HG03025 (cell line): Measurements from ENCODE around the gene P4HA2.

ENCODE experiments used
- ATAC-seq: cut with Tn5 transposase; IDR thresholded peaks from one replicate; pipeline ENCODE4 v1.9.1; 2021; ENCODE audit warnings: mild to moderate bottlenecking, moderate library complexity; ENCODE audit not compliant: unreplicated experiment, low FRiP score

Gene P4HA2

DNA sequence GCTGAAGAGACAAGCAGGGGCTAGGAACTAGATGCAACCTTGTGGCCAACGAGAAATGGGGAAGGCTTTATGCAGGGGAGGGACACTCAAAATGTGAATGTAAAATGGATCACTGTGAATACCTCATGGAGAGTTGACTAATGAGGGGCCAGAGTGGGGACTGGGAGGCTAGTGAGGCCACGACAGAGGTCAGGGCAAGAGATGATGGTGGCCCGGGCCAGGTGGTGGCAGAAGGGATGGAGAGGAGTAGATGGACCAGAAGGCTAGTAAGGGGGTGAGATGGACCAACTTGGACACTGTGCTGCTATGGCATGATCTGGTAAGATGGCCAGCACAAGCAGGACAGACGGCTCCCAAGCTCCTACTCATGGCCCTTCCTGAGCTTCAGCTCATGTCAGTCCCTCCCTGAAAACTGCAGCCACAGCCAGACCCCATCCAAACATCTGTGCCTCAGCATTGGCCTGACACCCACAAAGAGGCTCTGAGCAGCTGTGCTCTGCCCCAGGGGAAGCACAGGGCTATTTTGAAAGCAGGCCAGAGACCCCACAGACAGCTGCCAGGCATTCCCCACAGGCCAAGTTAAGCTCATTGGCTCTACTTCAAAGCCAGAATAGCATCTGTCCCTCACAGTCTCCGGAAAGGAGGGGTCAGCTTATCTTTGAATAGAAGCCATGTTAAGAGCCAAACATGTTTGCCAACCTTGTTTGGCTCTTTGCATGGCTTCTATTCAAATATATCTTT is 22.1 kb downstream of the P4HA2 start:
- no peak for ATAC-seq

DNA sequence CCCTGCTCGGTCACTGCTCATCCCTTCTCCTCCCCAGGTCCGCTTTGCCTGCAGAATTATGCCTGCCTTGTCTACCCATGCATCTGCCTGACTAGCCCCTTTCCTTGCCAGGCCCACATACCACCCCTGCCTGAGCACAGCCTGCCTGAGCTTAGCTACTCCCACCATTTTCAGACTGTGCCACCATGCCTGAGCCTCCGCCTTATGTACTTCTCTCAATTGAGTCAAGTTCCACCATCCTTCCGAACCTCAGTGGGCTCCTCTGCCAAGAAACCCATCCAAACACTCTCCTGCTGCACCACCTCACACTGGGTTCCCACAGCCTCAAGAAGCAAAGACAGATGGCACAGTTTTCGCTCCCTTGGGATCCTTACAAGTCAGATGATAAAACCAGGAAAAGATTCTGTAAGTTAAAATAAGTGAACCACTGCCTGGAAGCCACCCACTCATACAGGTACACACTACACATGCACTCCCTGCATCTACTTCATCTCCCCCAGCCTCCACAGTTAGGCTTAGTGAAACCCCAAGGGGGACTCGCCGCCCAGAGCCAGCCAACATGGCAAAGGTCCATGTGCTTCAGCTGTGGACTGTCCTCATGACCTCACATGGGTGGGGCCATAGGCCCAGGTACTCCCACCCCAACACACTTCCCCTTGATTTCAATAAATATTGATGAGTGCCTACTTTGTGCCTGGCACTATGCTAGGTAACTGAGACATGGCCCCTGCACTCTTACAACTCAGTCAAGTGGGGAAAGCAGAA is 23.1 kb downstream of the P4HA2 start:
- ATAC-seq, result no peak

DNA sequence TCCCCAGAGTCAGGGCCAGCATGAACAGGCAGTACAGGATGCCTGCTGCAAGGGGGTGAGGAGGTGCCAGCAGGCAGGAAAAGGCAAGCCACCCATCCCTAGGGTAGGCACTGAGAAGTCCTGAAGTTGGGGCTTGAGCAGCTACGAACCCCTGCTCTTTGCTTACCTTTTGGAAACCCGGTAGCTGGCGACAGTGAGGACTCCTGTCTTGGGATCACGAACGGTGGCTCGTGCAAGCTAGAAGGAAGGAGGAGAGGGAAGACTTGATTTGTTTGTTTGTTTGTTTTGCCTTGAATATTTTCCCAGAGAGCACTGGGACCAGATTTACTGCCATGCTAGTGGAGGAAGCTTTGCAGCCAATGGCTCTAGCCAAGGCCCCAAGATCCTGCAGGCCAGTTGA is 23.7 kb downstream of the P4HA2 start:
- ATAC-seq, result no peak

DNA sequence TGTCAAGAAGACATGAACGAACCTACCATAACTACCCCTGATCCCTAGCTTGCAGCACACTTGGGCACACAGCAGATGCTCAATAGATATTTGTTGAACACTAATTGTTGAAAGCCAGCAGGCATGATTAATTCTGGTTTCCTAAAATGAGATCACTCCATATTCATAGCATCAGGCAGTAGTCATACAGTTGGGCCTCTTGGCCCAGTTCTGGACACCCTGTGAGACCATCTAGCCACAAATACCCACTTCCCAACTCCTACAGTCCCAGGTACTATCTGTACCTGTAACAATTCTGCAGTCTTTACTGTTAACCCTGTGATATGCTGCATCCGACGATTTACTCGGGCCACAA is 24.2 kb downstream of the P4HA2 start:
- no peak for ATAC-seq

DNA sequence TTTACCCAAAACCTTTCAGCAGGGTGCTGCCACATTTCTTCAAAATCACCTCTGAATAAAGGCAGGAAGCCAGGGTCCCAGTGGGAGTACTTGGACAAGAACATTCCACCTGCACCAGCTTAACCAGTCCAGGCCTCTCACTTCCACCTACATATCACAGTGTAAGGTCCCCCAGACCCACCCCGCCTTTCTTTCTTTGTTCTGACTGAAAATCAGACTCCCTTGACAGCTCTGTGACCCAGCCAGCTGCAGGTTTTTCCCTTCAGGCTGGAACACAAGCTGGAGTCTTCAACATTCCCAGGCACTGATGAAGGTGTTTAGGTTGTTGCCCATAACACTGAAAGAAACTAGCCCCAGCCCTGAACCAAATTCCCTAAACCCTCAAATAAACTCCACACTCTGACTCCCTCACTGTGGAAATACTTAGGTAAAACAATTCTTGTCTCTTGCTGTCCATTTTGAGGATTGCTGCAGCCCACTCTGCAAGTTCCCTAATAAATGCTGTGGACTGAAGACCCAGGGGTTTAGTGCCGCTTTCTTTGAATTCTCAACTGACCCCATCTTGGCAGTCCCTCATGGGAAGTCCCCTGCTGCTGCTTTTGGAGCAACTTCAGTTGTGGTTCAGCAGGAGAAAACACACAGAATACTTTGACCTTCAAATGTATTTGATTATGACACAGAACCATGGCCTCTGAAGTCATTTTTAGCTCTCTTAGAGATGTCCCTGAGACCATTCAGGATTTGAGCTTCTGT is 24.8 kb downstream of the P4HA2 start:
- ATAC-seq, result no peak

DNA sequence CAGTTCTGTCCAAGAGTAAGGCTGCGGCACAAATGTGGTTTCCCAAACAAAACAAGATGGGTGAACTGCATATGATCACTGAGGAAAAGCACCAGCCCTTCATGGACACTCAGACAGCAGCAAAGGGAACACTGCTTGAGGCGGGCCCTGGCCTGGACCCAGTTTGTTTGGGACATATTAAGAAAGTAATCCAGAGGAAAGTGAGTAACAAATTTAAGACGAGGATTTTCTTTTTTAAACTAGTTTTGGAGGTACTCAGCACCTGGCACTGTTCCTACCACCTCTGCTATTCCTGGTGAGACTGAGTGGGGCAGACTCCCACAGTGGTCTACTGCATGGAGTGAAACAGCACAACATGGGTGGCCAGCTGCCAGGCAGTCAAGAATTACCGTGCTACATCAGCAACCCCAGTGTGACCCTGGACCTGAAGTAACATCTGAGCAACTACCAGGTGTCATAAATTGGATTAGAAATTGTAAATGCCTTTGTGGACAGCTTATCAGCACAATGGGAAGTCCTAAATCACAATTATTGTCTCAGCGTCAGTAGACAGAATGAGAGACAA is 28.5 kb downstream of the P4HA2 start:
- ATAC-seq, result no peak

DNA sequence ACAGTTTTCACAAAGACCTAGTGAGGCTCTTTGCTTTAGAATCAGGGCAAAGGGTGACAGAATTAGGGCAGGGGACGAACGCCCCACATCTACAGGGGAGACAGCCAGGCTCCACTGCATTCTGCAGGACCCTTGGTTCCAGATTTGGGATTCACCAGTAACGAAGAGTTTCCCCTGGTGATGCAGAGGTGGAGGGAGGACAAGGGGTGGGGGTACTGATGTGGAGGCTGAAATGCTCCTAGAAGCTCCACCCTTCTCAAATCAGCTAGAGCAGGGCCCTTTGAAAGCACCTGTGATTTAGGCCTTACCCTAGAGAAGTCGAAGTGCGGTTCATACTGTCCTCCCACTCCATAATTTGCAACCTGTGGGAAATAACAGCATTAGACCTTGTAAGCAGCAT is 29.1 kb downstream of the P4HA2 start:
- ATAC-seq, result no peak

DNA sequence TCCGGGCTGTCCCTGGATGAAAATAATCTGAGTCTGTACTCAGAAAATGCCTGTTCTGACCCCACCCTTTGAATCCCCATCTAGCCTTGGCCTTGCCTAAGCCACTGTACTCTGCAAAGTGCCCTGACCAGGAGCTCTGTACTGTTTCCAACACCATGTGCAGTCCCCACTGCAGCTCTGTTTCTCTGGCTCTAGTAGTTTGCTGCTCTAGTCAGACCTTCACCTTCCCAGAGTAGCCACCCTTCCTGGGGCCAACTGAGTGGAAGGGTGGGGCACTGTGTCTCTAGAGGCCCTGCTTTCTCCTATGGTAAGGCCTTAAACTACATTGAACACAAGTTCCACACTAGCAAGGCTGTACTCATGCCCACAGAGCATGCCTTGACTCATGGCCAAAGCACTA is 31.9 kb downstream of the P4HA2 start:
- ATAC-seq, result no peak

DNA sequence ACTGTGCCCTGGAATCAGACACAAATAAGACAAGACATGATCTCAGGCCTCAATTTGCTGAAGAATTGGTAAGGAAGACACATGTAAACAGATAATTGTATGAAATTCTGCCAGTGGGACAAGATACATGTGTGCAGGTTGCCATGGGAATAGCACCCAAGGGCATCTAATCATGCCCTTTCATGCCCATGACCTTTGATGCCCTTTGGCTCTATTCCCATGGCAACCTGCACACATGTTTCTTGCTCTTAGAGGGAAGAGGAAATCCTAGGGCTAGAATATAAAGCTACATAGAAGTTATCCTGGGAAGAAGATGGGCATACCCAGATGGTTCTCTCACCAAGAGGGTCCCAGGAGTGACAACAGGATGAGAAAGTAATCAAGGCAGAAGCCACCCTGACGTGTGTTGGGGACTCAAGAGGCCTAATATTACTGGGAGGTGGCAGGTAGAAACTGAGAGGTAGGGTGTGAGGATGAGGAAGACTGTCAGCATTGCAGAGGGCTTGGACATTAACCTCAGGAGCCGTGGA is 34.4 kb downstream of the P4HA2 start:
- ATAC-seq, result no peak

DNA sequence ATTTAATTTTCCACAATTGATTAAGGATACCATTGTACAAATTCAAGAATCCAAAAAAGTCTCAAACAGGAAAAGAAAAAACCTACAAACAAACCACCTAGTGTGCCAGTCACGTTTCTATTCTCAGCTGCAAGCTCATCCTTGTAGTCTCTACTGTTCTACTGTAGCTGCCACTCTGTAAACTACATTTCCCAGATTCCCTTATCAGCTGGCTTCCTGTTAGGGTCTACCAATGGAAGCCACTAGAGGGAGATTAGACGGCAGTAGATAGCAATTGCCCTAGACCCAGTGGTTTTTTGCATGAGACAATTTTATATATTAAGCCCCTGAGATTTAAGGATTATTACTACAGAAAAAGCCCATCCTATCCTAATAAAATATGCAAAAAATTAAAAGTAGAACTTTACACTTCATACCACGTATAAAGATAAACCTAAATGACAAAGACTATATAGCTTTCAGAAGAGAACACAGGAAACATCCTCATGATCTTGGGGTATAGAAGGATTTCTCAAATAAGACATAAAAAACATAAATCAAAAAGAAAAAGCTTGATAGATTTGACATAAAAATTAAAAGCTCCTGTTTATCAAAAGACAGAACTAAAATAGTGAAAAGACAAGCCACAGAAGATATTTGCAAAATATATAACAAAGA is 37.4 kb downstream of the P4HA2 start:
- peak; percentile 71 for ATAC-seq

DNA sequence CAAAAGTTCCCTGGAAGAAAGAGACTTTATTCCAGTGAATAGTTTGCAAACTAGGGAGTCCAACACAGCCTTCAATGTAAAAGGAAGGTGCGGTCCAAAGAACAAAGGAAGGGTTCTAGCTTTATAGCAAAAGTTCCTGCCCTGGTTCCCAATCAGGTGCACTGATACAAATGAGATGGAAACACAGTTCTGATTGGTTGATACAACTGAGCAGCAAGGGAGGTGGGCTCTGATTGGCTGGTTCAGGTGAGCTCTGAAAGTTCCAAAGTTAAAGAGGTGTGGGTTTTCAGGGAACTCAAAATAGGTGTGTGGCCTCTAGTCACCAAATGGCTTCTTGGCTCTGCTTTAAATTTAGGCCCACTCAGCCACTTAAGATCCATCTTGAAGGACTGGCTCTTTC is 43.1 kb downstream of the P4HA2 start:
- no peak for ATAC-seq

DNA sequence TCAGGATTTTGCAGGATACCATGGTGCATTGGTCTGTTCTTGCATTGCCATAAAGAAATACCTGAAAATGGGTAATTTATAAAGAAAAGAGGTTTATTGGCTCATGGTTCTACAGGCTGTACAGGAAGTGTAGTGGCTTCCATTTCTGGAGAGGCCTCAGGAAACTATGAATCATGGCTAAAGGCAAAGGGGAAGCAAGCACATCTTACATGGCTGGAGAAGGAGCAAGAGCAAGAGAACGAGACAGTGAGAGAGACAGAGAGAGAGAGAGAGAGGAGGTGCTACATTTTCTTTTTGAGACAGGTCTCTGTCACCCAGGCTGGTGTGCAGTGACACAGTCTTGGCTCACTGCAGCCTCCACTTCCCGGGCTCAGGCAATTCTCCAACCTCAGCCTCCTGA is 43.9 kb downstream of the P4HA2 start:
- ATAC-seq, result no peak

DNA sequence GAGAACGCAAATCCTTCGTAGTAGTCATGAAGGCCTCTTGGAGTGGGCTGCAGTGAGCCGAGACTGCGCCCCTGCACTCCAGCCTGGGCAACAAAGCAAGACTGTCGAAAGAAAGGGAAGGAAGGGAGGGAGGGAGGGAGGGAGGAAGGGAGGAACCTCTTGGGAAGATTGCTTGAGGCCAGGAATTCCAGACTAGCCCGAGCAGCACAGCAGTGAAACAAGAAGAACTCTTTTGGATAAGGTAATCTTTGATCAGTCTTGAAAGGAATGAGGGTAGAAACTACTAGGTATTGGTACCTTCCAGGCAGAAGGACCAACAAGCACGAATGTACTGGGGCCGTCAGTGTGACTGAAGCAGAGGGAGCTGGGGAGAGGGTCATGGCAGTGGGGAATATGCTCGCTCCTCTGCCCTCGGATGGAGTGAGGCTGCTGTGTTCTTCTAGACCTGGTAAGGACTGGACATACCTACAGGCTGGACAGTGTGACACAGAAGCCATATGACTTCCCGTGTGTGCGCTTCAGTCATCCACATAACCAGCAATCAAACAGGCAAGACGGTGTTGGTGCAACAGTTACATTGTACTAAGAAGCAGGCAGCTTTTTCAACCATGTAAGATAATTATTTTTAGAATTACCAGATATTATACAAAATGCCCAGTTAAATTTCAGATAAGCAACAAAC is 45.2 kb downstream of the P4HA2 start:
- ATAC-seq, result no peak

DNA sequence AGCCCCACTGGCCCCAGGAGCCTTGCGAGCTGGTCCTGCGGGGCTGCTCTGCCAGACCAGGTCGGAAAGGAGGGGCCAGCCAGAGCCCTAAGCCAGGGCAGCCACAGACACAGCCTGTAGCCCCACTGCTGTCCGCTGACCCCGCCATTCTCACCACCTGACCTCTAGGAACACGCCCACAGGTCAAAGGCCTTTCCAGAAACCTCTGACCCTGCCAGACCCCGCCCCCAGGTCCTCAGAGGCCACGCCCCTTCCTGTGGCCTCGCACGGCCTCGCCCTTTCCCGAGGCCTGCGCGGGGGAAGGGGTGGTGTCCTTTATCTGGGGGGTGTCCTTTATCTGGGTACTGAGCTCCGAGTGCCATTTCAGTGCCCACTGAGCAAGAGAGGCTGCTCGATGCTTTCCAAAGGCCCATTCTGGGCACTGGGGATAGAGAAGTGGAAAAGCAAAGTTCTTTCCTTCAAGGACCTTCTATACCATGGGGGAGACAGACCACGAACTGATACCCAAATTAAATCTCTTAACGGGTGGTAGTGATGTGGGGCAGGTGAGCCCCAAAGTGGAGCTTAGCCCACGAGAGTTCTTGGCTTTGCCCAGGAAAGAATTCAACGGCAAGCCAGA is 46.5 kb downstream of the P4HA2 start:
- ATAC-seq, result no peak

DNA sequence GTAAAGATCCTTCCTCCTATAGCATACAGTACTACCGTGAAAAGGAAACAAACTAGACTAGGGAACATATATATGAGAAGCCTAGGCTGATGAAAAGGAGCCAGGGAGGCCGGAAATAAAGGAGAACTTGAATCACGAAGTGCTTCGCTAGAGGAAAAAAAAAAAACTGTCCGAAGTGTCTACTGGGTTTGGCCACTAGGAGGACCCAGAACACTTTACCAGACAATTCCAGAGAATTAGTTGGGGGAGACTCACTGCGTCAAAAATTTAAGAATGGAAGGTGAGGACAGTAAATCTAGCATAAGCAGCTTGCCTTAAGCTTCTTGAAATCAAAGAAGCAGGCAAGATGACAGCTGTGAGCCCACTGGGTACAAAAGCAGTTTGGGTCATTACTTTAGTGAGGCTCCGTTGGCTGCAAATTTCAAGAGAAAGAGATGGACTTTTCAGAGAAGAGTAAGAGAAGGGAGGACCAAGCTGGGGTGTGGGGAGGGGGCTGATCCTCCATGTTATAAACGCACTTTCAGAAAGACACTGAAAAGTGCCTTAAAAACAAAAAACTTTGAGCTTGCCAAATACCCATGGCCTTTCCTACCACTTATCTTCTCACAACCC is 47.4 kb downstream of the P4HA2 start:
- no peak for ATAC-seq

DNA sequence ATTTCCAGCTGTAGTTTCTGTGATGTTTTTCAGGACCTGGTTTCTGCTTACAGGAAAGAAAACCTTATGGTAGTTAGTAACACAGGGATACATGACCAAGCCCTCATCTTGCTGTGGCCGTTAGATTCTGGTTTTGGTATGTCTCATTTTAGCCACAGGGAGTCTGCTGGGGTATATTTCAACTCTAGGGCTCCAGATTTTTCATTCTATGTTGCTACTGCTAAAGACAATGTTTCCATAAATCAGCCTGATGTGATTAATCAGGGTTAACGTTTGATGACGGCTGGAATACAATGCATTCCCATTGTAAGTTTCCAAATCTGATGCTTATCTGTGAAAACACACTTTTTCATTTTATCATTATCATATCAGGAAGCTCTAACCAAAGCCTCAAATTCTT is 48.2 kb downstream of the P4HA2 start:
- ATAC-seq, result no peak

DNA sequence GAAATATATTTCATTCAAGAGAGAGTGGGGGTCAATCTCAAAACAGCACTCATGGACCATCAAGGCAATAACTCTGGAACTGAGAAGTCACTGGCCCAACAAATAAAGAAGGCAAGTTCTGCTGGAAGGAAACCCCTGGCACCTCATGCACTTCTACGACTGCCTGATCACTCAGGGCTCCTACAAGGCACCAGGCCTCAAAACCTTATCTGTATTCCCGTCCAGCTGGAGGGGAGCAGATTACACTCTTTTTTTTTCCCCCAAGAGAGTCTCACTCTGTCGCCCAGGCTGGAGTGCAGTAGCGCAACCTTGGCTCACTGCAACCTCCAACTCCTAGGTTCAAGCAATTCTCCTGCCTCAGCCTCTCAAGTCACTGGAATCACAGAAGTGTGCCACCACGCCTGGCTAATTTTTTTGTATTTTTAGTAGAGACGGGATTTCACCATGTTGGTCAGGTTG is 49.9 kb downstream of the P4HA2 start:
- ATAC-seq, result no peak

DNA sequence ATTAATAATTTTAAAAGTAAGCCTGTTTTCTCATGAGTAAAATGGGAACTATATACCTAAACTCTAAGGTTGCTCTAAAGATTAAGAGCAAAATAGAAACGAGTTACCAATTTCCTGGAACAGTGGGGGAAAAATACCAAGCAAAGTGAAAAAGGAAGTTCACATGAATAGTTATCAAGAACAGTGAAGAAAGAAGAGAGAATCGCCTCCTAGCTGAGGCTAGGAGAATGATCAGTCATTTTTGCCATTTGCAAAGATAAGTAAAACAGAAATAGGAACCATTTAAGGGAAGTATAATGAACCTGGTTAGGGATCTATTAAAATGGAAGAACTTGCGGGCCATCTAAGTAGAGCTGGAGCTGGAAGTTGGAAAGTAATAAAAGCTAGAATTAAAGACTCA is 50.7 kb downstream of the P4HA2 start:
- ATAC-seq, result no peak

DNA sequence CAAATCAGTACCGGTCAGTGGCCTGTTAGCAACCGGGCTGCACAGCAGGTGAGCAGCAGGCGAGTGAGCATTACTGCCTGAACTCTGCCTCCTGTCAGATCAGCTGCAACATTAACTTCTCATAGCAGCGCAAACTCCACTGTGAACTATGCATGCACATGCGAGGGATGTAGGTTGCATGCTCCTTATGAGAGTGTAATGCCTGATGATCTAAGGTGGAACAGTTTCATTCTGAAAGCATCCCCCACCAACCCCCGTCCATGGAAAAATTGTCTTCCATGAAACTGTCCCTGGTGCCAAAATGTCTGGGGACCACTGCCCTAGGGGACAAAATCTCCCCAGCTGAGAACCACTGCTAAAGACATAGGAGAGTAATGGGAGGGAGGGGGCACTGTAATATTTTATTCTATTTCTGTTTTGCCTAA is 51.1 kb downstream of the P4HA2 start:
- no peak for ATAC-seq
